ENCODE results near the gene CPZ.

The CPZ gene

GRCh38 chr4:8595237-8596087 lies 2.9 kb downstream of the CPZ start:
- DNase-seq (ENCODE audit: low read depth), result no peak

GRCh38 chr4:8596891-8597290 lies 4.3 kb downstream of the CPZ start:
- no peak for DNase-seq (ENCODE audit: low read depth)

GRCh38 chr4:8597319-8597718 lies 4.8 kb downstream of the CPZ start:
- DNase-seq (ENCODE audit: low read depth), result no peak

GRCh38 chr4:8597791-8598190 lies 5.2 kb downstream of the CPZ start:
- no peak for DNase-seq (ENCODE audit: low read depth)

- DNase-seq (ENCODE audit: low read depth), result no peak
These were observed 6.0 kb downstream of the CPZ start for GRCh38 chr4:8598391-8599090.

- no peak for DNase-seq (ENCODE audit: low read depth)
These were observed 6.5 kb downstream of the CPZ start for GRCh38 chr4:8599091-8599460.

- DNase-seq (ENCODE audit: low read depth), result no peak
These were observed 7.1 kb downstream of the CPZ start for GRCh38 chr4:8599657-8600056.

GRCh38 chr4:8600266-8600665 lies 7.7 kb downstream of the CPZ start:
- no peak for DNase-seq (ENCODE audit: low read depth)

GRCh38 chr4:8600686-8601085 lies 8.1 kb downstream of the CPZ start:
- no peak for DNase-seq (ENCODE audit: low read depth)

GRCh38 chr4:8601086-8601485 lies 8.5 kb downstream of the CPZ start:
- DNase-seq (ENCODE audit: low read depth), result no peak

- no peak for DNase-seq (ENCODE audit: low read depth)
These were observed 9.0 kb downstream of the CPZ start for GRCh38 chr4:8601556-8601955.

- DNase-seq (ENCODE audit: low read depth), result no peak
These were observed 10.3 kb downstream of the CPZ start for GRCh38 chr4:8602686-8603430.

- no peak for DNase-seq (ENCODE audit: low read depth)
These were observed 11.4 kb downstream of the CPZ start for GRCh38 chr4:8603931-8604330.

GRCh38 chr4:8605289-8605688 lies 12.7 kb downstream of the CPZ start:
- DNase-seq (ENCODE audit: low read depth), result no peak

GRCh38 chr4:8606476-8606875 lies 13.9 kb downstream of the CPZ start:
- DNase-seq (ENCODE audit: low read depth), result no peak

- no peak for DNase-seq (ENCODE audit: low read depth)
These were observed 14.4 kb downstream of the CPZ start for GRCh38 chr4:8606966-8607365.

GRCh38 chr4:8607603-8608481 lies 15.3 kb downstream of the CPZ start:
- DNase-seq (ENCODE audit: low read depth), result no peak

GRCh38 chr4:8608714-8609391 lies 16.3 kb downstream of the CPZ start:
- DNase-seq (ENCODE audit: low read depth), result no peak

GRCh38 chr4:8609406-8609805 lies 16.8 kb downstream of the CPZ start:
- no peak for DNase-seq (ENCODE audit: low read depth)

GRCh38 chr4:8609824-8610350 lies 17.3 kb downstream of the CPZ start:
- no peak for DNase-seq (ENCODE audit: low read depth)
